ENCODE results near the gene ZNF253. TPM values are rescaled to one million over a fixed set of nuclear protein-coding genes. Genes with fewer than 3 reads are reported as not detected.

ZNF253 gene
- total RNA-seq, 1 donor from 2014 or later, result 1.8 TPM

DNA sequence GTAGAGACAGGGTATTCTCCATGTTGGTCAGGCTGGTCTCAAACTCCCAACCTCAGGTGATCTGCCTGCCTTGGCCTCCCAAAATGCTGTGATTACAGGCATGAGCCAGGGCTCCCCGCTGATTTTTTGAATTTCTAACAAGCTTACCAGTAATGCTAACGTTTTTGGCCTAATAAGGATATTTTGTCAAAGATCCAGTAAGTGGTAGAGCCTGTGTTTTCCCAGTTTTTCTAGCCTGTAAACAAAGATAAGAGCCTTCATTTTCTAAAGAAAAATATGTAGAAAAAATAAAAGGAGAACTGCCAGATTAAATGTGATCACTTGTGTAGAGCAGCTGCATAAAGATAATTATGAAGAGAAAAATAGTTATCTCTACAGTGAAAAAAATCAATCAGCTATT lies 72.8 kb downstream of the ZNF253 start:
- H3K27ac ChIP-seq, result no peak overlapping the region
- H3K9me3 ChIP-seq, result peaks cover 11 to 65% of the 10 kb centered on the region in 2 donors
- H3K27me3 ChIP-seq, result no peaks in the 10 kb centered on the region
- H3K4me3 ChIP-seq, result no peak overlapping the region
- no peak for DNase-seq (ENCODE audit: low spot score in 2 of 2)
- intact Hi-C loops (cut with DNase I), result no loop called here
- TF ChIP-seq CTCF (IDR thresholded peaks at IDR 0.05), result no peak
- no peaks in the 10 kb centered on the region for H3K4me1 ChIP-seq
- peaks cover 4 to 7% of the 10 kb centered on the region in 2 donors for H3K36me3 ChIP-seq

DNA sequence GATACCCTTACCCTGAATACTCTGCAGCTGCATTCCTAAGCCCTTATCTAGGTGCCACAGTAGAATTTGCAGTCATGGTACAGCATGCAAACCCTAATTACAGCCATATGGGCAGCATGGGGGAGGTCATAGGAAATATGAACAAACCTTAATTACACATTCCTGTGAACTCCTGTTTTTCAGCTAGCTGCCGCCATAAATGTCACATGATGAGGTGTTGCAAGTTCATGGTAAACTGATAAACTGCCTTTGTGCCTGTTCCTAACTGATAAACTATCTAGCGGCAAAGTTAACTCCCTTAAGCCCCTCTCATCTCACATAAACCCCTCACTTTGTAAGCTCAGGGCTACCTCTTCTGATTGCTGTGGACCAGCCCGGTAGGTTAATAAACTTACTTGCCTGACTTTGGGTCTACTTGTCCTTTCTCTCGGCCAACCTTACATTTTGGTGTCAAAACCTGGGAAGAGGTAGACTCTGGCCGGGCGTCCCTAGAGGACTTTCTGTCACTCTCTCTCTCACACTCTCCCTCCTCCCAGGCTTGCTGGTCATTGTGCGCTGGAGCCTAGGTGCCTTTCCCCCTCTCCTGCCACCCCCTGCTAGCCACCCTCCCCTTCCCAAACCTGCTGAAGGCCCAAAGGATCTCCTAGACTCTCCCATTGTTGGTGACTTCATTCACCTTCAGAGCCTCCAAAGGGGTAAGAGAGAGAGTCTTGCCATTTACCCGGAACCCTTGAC lies 78.3 kb downstream of the ZNF253 start:
- H3K36me3 ChIP-seq, result no peaks in the 10 kb centered on the region
- H3K27me3 ChIP-seq, result no peaks in the 10 kb centered on the region
- DNase-seq (ENCODE audit: low spot score in 2 of 2), result no peak
- H3K4me1 ChIP-seq, result no peaks in the 10 kb centered on the region
- H3K27ac ChIP-seq, result no peak overlapping the region
- intact Hi-C loops (cut with DNase I), result no loop called here
- H3K9me3 ChIP-seq, result peaks cover 0 to 11% of the 10 kb centered on the region in 2 donors
- TF ChIP-seq CTCF (IDR thresholded peaks at IDR 0.05), result no peak
- no peak overlapping the region for H3K4me3 ChIP-seq

Other genes with a start within 250 kb of the ZNF253 start
- gene PBX4, start 247.2 kb upstream of the ZNF253 start, total RNA-seq, result not detected
- 0.75 TPM for gene LPAR2, start 237.7 kb upstream of the ZNF253 start, total RNA-seq
- 3.9 TPM for gene GMIP, start 222.2 kb upstream of the ZNF253 start, total RNA-seq
- gene ATP13A1, start 202.2 kb upstream of the ZNF253 start, total RNA-seq, result 161 TPM
- 1.3 TPM for gene ZNF101, start 197.0 kb upstream of the ZNF253 start, total RNA-seq
- gene ZNF14, start 132.8 kb upstream of the ZNF253 start, total RNA-seq, result 4.8 TPM
- gene ZNF506, start 44.1 kb upstream of the ZNF253 start, total RNA-seq, result 22.4 TPM
- gene ZNF93, start 35.1 kb downstream of the ZNF253 start, total RNA-seq, result 2.9 TPM
- gene ZNF682, start 173.6 kb downstream of the ZNF253 start, total RNA-seq, result 1.1 TPM
- gene ZNF90, start 212.1 kb downstream of the ZNF253 start, total RNA-seq, result not detected

Measured in ascending aorta (tissue), 2 donors.